Rectal smooth muscle tissue (tissue), 1 donor: ENCODE results near the gene FZR1.

ENCODE experiments used
- H3K27ac ChIP-seq: one replicate; pipeline ENCODE4 v1.7.0; 2013; ENCODE audit warnings: low read depth, low read length, inconsistent platforms
- H3K27me3 ChIP-seq: one replicate; pipeline ENCODE4 v1.7.0; 2013; ENCODE audit warnings: low read length; ENCODE audit not compliant: control insufficient read depth, insufficient read depth
- H3K36me3 ChIP-seq: one replicate; pipeline ENCODE4 v1.7.0; 2013; ENCODE audit warnings: low read length; ENCODE audit not compliant: control insufficient read depth, insufficient read depth
- H3K4me1 ChIP-seq: one replicate; pipeline ENCODE4 v1.7.0; 2013; ENCODE audit warnings: low read length; ENCODE audit not compliant: control insufficient read depth, insufficient read depth
- H3K4me3 ChIP-seq: one replicate; pipeline ENCODE4 v1.7.0; 2013; ENCODE audit warnings: low read length
- H3K9ac ChIP-seq: one replicate; pipeline ENCODE4 v1.7.0; 2013; ENCODE audit warnings: low read length

FZR1 gene

GRCh38 chr19:3546119-3546518 lies 40.0 kb downstream of the FZR1 start:
- no peaks in the 10 kb centered on the region for H3K4me1 ChIP-seq
- H3K9ac ChIP-seq, result no peak overlapping the region
- H3K27ac ChIP-seq, result no peak overlapping the region
- H3K4me3 ChIP-seq, result no peak overlapping the region
- H3K36me3 ChIP-seq, result peaks cover 2% of the 10 kb centered on the region
- no peaks in the 10 kb centered on the region for H3K27me3 ChIP-seq

DNA sequence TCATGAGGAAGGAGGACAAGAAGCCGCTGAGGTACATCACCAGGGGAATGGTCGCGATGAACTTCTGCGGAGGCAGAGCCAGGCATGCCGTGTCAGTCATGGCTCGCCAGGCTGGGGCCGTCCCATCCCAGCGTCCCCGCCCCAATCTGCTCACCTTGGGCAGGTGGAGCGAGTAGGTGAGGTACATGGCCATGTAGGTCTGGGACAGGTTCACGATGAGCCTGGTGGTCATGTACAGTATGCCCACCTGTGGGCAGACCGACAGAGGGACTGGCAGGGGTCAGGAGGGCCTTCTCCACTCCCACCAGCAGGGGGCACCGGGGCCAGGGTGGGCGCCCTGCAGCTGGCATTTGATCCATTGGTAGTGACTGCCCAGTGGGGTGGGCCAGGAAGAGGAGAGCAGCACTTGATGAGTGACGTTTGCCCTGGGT lies 41.2 kb downstream of the FZR1 start:
- H3K4me3 ChIP-seq, result no peak overlapping the region
- H3K9ac ChIP-seq, result no peak overlapping the region
- H3K36me3 ChIP-seq, result peaks cover 2% of the 10 kb centered on the region
- H3K27ac ChIP-seq, result no peak overlapping the region
- H3K4me1 ChIP-seq, result no peaks in the 10 kb centered on the region
- H3K27me3 ChIP-seq, result no peaks in the 10 kb centered on the region

GRCh38 chr19:3547767-3548282 lies 41.7 kb downstream of the FZR1 start:
- H3K27ac ChIP-seq, result no peak overlapping the region
- H3K4me3 ChIP-seq, result no peak overlapping the region
- no peaks in the 10 kb centered on the region for H3K4me1 ChIP-seq
- H3K36me3 ChIP-seq, result peaks cover 2% of the 10 kb centered on the region
- no peaks in the 10 kb centered on the region for H3K27me3 ChIP-seq
- no peak overlapping the region for H3K9ac ChIP-seq

DNA sequence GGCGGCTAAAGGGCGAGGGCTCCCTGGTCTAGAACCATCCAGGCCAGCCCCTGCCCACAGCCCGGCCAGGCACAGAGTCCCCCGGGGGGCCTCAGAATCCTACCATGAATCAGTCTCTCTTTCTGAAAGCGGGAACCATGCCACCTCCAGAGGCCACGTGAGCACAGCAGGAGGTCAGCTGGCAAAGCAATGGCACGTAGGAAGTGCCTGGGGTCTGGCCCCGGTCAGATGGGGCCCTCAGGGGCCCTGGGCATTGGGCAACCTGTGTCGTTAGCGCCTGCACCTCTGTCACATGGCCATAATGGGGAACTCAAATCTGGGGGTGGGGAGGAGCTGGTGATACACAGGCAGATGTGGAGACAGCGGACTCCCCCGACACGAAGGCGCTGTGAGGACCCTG lies 42.5 kb downstream of the FZR1 start:
- peaks cover 2% of the 10 kb centered on the region for H3K36me3 ChIP-seq
- H3K27me3 ChIP-seq, result no peaks in the 10 kb centered on the region
- no peak overlapping the region for H3K27ac ChIP-seq
- no peak overlapping the region for H3K4me3 ChIP-seq
- no peak overlapping the region for H3K9ac ChIP-seq
- H3K4me1 ChIP-seq, result no peaks in the 10 kb centered on the region

DNA sequence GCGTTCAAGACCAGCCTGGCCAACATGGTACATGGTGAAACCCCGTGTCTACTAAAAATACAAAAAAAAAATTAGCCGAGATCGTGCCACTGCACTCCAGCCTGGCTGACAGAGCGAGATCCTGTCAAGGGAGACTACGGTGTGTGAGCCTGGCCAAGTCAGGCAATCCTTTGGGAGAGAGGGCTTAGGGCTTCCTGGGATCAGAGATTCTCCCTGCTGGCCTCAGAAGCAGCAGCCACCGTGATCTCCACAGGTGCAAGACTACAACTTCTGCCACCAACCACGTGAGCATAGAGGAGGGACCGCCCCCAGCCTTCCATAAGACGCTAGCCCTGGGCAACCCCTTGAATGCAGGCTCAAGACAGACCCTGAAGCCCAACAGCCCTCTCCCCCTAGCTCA lies 43.7 kb downstream of the FZR1 start:
- no peaks in the 10 kb centered on the region for H3K4me1 ChIP-seq
- H3K9ac ChIP-seq, result no peak overlapping the region
- no peak overlapping the region for H3K27ac ChIP-seq
- no peaks in the 10 kb centered on the region for H3K27me3 ChIP-seq
- peaks cover 2% of the 10 kb centered on the region for H3K36me3 ChIP-seq
- H3K4me3 ChIP-seq, result no peak overlapping the region

GRCh38 chr19:3550947-3551791 lies 45.1 kb downstream of the FZR1 start:
- Histone ChIP-seq H3K27ac (no peak overlapping the region), H3K9ac (no peak overlapping the region), H3K4me1 (no peaks in the 10 kb centered on the region), H3K27me3 (no peaks in the 10 kb centered on the region), H3K4me3 (no peak overlapping the region), H3K36me3 (peaks cover 2% of the 10 kb centered on the region)

DNA sequence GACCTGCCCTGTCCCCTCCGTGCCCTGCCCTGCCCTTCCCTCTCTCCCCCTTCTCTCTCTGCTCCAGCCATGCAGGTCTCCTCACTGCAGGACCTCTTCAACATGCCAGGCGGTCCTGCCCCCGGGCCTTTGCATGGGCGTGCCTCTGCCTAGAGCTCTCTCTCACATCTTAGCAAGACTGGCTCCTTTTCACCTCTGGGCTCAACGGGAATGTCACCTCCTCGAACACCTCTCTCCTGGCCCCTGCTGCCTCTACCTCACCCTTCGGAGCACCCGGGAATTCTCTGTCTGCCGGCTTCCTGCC lies 45.6 kb downstream of the FZR1 start:
- Histone ChIP-seq H3K9ac (no peak overlapping the region), H3K4me1 (peaks cover 4% of the 10 kb centered on the region), H3K4me3 (no peak overlapping the region), H3K27ac (no peak overlapping the region), H3K27me3 (no peaks in the 10 kb centered on the region), H3K36me3 (peaks cover 2% of the 10 kb centered on the region)

DNA sequence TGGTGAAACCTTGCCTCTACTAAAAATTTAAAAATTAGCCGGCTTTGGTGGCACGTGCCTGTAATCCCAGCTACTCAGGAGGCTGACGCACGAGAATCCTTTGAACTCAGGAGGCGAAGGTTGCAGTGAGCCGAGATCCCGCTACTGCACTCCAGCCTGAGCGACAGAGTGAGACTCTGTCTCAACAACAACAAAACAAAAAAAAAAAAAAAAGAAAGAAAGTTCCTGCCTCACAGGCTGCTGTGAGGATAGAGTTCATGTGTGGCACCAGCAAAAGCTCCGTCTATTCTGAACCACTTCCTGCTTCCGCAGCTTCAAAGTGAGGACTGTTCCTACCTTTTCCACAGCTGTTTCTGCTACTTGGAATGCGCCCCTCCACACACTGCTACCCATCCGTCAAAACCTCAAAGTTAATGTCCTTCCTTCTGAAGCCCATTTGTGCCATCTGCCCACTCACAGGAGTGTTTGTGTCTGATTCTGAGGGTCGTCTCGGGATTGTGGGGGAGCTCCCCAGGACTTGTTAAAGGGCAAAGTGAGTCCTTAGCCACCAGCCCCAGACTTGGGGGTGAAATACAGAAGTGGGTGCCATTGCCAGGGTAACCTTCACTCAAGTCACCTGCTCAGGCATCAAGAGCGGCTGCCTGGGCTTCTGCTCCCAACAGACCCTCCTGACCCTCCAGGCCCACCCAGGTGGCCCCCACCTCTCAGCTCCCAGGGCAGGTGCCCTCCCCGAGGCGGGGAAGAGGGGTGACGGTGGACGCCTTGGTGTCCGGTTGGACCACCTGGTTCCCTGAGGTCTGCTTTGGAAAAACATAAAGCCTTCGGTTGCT lies 48.4 kb downstream of the FZR1 start:
- Histone ChIP-seq H3K4me3 (no peak overlapping the region), H3K27me3 (no peaks in the 10 kb centered on the region), H3K9ac (no peak overlapping the region), H3K4me1 (peaks cover 4% of the 10 kb centered on the region), H3K27ac (no peak overlapping the region), H3K36me3 (peaks cover 2% of the 10 kb centered on the region)

DNA sequence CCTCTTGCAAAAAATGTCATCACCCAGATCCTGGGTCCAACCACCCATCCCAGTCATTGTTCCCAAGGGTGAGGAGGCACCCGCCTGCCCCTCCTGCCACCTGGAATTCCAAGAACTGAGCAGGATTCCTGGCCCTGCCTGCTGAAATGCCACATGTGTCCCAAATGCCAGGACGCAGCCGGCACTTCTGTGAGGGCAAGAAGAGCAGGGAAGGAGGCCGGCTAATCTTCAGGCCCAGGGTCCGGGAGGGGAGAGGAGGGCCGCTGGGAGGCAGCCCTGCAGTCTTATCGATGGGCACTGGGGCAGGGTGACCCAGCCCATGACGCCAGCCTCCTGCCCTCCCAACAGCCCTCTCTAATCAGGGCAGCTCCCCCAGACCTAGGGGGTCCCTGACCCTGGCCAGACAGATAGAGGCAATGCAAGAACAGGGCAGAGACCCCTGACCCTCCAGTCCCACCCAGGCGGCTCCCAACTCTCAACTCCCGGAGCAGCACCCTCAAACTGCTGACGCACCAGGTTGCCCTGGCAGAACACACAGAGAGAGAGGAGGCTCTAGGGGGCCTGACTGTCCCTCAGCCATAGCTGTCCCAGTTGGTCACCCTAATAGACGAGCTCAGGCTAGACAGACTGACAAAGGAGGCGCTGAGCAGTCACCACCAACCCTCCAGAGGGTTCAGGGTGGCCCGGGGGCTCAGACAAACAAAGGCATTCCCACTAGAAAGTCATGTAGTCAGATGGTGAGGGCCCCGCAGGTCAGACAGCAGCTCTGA lies 49.7 kb downstream of the FZR1 start:
- Histone ChIP-seq H3K36me3 (peaks cover under 1% of the 10 kb centered on the region), H3K27me3 (no peaks in the 10 kb centered on the region), H3K4me3 (peak overlapping the region; percentile 75), H3K9ac (no peak overlapping the region), H3K27ac (no peak overlapping the region), H3K4me1 (peaks cover 4% of the 10 kb centered on the region)

DNA sequence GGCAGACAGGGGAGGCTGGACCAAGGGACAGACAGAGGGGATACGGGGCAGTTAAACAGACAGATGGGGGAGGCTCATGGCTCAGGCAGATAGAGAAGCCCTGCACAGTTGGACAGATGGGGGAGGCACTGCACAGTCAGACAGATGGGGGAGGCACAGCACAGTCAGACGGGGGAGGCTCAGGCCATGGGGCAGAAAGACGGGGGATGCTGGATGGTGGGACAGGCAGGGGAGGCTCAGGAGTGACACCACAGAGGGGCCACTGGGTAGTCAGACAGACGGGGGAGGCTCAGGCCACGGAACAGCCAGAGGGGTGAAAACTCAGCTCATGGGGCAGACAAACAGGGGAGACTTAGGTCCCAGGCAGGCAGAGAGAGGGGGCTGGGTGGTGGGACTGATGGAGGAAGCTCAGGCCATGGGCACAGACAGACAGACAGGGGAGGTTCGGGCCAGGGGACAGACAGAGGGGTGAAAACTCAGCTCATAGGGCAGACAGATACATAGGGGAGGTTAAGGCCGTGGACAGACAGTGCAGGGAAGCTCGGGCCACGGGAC lies 50.4 kb downstream of the FZR1 start:
- Histone ChIP-seq H3K4me3 (peak overlapping the region; percentile 75), H3K27ac (no peak overlapping the region), H3K36me3 (no peaks in the 10 kb centered on the region), H3K9ac (peak overlapping the region; percentile 66), H3K27me3 (no peaks in the 10 kb centered on the region), H3K4me1 (peaks cover 4% of the 10 kb centered on the region)

DNA sequence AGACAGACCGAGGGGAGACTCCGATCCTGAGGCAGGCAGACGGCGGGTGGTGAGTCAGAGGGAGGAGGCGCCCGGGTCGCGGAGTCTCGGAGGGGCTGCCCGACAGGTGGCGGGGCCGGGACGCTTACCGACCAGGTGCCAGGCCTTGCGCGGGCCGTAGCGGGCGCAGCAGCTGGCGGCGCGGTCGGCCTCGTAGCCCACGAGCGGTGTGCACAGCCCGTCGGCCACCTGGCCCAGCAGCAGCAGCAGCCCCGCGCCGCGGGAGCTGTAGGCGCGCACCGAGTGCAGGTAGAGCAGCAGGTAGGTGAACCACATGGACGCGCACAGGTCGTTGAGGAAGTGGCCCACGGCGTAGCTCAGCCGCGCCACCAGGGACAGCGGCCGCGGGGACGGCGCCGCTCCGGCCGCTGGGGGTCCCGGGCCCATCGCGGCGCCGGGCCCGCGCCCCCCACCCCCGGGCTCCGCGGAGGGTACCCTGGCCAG lies 50.9 kb downstream of the FZR1 start:
- Histone ChIP-seq H3K36me3 (no peaks in the 10 kb centered on the region), H3K9ac (peak overlapping the region; percentile 66), H3K27ac (no peak overlapping the region), H3K27me3 (no peaks in the 10 kb centered on the region), H3K4me3 (peak overlapping the region; percentile 75), H3K4me1 (peaks cover 4% of the 10 kb centered on the region)
